ENCODE results near the gene PLPP1. TPM values are rescaled to one million over a fixed set of nuclear protein-coding genes. Genes with fewer than 3 reads are reported as not detected.

The PLPP1 gene
- polyA plus RNA-seq, 1 donor = 54.7 TPM

- peak in 1 of 2 donors; percentile 39 for DNase-seq
- Histone ChIP-seq H3K27ac (ENCODE audit: low read length) (peak overlapping the region; percentile 98), H3K27me3 (ENCODE audit: control insufficient read depth, insufficient read depth, low read length) (no peaks in the 10 kb centered on the region), H3K4me1 (ENCODE audit: control insufficient read depth, insufficient read depth, low read length) (no peaks in the 10 kb centered on the region), H3K4me3 (ENCODE audit: low read length) (peak overlapping the region; percentile 90), H3K36me3 (ENCODE audit: control insufficient read depth, insufficient read depth, low read length) (no peaks in the 10 kb centered on the region), H3K9me3 (ENCODE audit: control insufficient read depth, low read depth, low read length) (peaks cover 3% of the 10 kb centered on the region)
- WGBS (ENCODE audit: insufficient coverage, low lambda C conversion rate) = no CpG with 5 or more reads among the region's 25 CpGs
Measured at GRCh38 chr5:55533521-55534435, 986 bp downstream of the PLPP1 start.

GRCh38 chr5:55530669-55531068 is 4.1 kb downstream of the PLPP1 start:
- peaks cover 3% of the 10 kb centered on the region for H3K9me3 ChIP-seq (ENCODE audit: control insufficient read depth, low read depth, low read length)
- no peaks in the 10 kb centered on the region for H3K27me3 ChIP-seq (ENCODE audit: control insufficient read depth, insufficient read depth, low read length)
- DNase-seq = no peak
- H3K36me3 ChIP-seq (ENCODE audit: control insufficient read depth, insufficient read depth, low read length) = peaks cover 3% of the 10 kb centered on the region
- H3K4me1 ChIP-seq (ENCODE audit: control insufficient read depth, insufficient read depth, low read length) = no peaks in the 10 kb centered on the region
- WGBS (ENCODE audit: insufficient coverage, low lambda C conversion rate) = 93% methylated on average over 3 of the region's 27 CpGs
- no peak overlapping the region for H3K4me3 ChIP-seq (ENCODE audit: low read length)
- H3K27ac ChIP-seq (ENCODE audit: low read length) = no peak overlapping the region

GRCh38 chr5:55524816-55525215 is 9.9 kb downstream of the PLPP1 start:
- no peak for DNase-seq
- no CpG with 5 or more reads among the region's 1 CpG for WGBS (ENCODE audit: insufficient coverage, low lambda C conversion rate)
- H3K27me3 ChIP-seq (ENCODE audit: control insufficient read depth, insufficient read depth, low read length) = no peaks in the 10 kb centered on the region
- no peaks in the 10 kb centered on the region for H3K9me3 ChIP-seq (ENCODE audit: control insufficient read depth, low read depth, low read length)
- H3K27ac ChIP-seq (ENCODE audit: low read length) = no peak overlapping the region
- peaks cover 23% of the 10 kb centered on the region for H3K4me1 ChIP-seq (ENCODE audit: control insufficient read depth, insufficient read depth, low read length)
- H3K36me3 ChIP-seq (ENCODE audit: control insufficient read depth, insufficient read depth, low read length) = peaks cover 3% of the 10 kb centered on the region
- H3K4me3 ChIP-seq (ENCODE audit: low read length) = no peak overlapping the region

GRCh38 chr5:55523293-55523692 is 11.5 kb downstream of the PLPP1 start:
- DNase-seq = no peak
- Histone ChIP-seq H3K9me3 (ENCODE audit: control insufficient read depth, low read depth, low read length) (no peaks in the 10 kb centered on the region), H3K4me3 (ENCODE audit: low read length) (no peak overlapping the region), H3K4me1 (ENCODE audit: control insufficient read depth, insufficient read depth, low read length) (peaks cover 35% of the 10 kb centered on the region), H3K36me3 (ENCODE audit: control insufficient read depth, insufficient read depth, low read length) (peaks cover 3% of the 10 kb centered on the region), H3K27me3 (ENCODE audit: control insufficient read depth, insufficient read depth, low read length) (no peaks in the 10 kb centered on the region), H3K27ac (ENCODE audit: low read length) (peak overlapping the region; percentile 86)
- whole genome bisulfite sequencing (ENCODE audit: insufficient coverage, low lambda C conversion rate) = no CpG with 5 or more reads among the region's 2 CpGs

- Histone ChIP-seq H3K27ac (ENCODE audit: low read length) (peak overlapping the region; percentile 86), H3K27me3 (ENCODE audit: control insufficient read depth, insufficient read depth, low read length) (no peaks in the 10 kb centered on the region), H3K9me3 (ENCODE audit: control insufficient read depth, low read depth, low read length) (no peaks in the 10 kb centered on the region), H3K36me3 (ENCODE audit: control insufficient read depth, insufficient read depth, low read length) (no peaks in the 10 kb centered on the region), H3K4me3 (ENCODE audit: low read length) (no peak overlapping the region), H3K4me1 (ENCODE audit: control insufficient read depth, insufficient read depth, low read length) (peaks cover 48% of the 10 kb centered on the region)
- peak; percentile 74 to 90 for DNase-seq
- WGBS (ENCODE audit: insufficient coverage, low lambda C conversion rate) = no CpG with 5 or more reads among the region's 5 CpGs
Measured at GRCh38 chr5:55521881-55522280, 12.9 kb downstream of the PLPP1 start.

- peak; percentile 79 to 92 for DNase-seq
- peaks cover 50% of the 10 kb centered on the region for H3K4me1 ChIP-seq (ENCODE audit: control insufficient read depth, insufficient read depth, low read length)
- no peaks in the 10 kb centered on the region for H3K9me3 ChIP-seq (ENCODE audit: control insufficient read depth, low read depth, low read length)
- H3K4me3 ChIP-seq (ENCODE audit: low read length) = no peak overlapping the region
- 20% methylated on average over 1 of the region's 2 CpGs for WGBS (ENCODE audit: insufficient coverage, low lambda C conversion rate)
- H3K27me3 ChIP-seq (ENCODE audit: control insufficient read depth, insufficient read depth, low read length) = no peaks in the 10 kb centered on the region
- no peaks in the 10 kb centered on the region for H3K36me3 ChIP-seq (ENCODE audit: control insufficient read depth, insufficient read depth, low read length)
- peak overlapping the region; percentile 86 for H3K27ac ChIP-seq (ENCODE audit: low read length)
Measured at GRCh38 chr5:55520117-55520839, 14.5 kb downstream of the PLPP1 start.

- H3K27ac ChIP-seq (ENCODE audit: low read length) = peak overlapping the region; percentile 86
- peak; percentile 36 to 84 for DNase-seq
- H3K4me1 ChIP-seq (ENCODE audit: control insufficient read depth, insufficient read depth, low read length) = peaks cover 50% of the 10 kb centered on the region
Measured at GRCh38 chr5:55518831-55519390, 15.9 kb downstream of the PLPP1 start.

GRCh38 chr5:55517804-55518203 is 17.0 kb downstream of the PLPP1 start:
- no CpG with 5 or more reads among the region's 7 CpGs for WGBS (ENCODE audit: insufficient coverage, low lambda C conversion rate)
- no peak overlapping the region for H3K4me3 ChIP-seq (ENCODE audit: low read length)
- DNase-seq = peak; percentile 63 to 81
- H3K27me3 ChIP-seq (ENCODE audit: control insufficient read depth, insufficient read depth, low read length) = no peaks in the 10 kb centered on the region
- peaks cover 50% of the 10 kb centered on the region for H3K4me1 ChIP-seq (ENCODE audit: control insufficient read depth, insufficient read depth, low read length)
- H3K27ac ChIP-seq (ENCODE audit: low read length) = peak overlapping the region; percentile 86
- no peaks in the 10 kb centered on the region for H3K36me3 ChIP-seq (ENCODE audit: control insufficient read depth, insufficient read depth, low read length)
- H3K9me3 ChIP-seq (ENCODE audit: control insufficient read depth, low read depth, low read length) = no peaks in the 10 kb centered on the region

More at GRCh38 chr5:55518831-55519390, 15.9 kb downstream of the PLPP1 start:
- H3K4me3 ChIP-seq (ENCODE audit: low read length) = no peak overlapping the region
- H3K36me3 ChIP-seq (ENCODE audit: control insufficient read depth, insufficient read depth, low read length) = no peaks in the 10 kb centered on the region
- H3K27me3 ChIP-seq (ENCODE audit: control insufficient read depth, insufficient read depth, low read length) = no peaks in the 10 kb centered on the region
- no peaks in the 10 kb centered on the region for H3K9me3 ChIP-seq (ENCODE audit: control insufficient read depth, low read depth, low read length)

GRCh38 chr5:55511010-55511409 is 23.8 kb downstream of the PLPP1 start:
- Histone ChIP-seq H3K27ac (ENCODE audit: low read length) (peak overlapping the region; percentile 74), H3K4me1 (ENCODE audit: control insufficient read depth, insufficient read depth, low read length) (peaks cover 28% of the 10 kb centered on the region), H3K9me3 (ENCODE audit: control insufficient read depth, low read depth, low read length) (no peaks in the 10 kb centered on the region), H3K36me3 (ENCODE audit: control insufficient read depth, insufficient read depth, low read length) (no peaks in the 10 kb centered on the region), H3K4me3 (ENCODE audit: low read length) (no peak overlapping the region), H3K27me3 (ENCODE audit: control insufficient read depth, insufficient read depth, low read length) (no peaks in the 10 kb centered on the region)
- DNase-seq = no peak
- WGBS (ENCODE audit: insufficient coverage, low lambda C conversion rate) = no CpG with 5 or more reads among the region's 1 CpG

- H3K9me3 ChIP-seq (ENCODE audit: control insufficient read depth, low read depth, low read length) = no peaks in the 10 kb centered on the region
- H3K4me3 ChIP-seq (ENCODE audit: low read length) = no peak overlapping the region
- peaks cover 28% of the 10 kb centered on the region for H3K4me1 ChIP-seq (ENCODE audit: control insufficient read depth, insufficient read depth, low read length)
- DNase-seq = no peak
- no peaks in the 10 kb centered on the region for H3K36me3 ChIP-seq (ENCODE audit: control insufficient read depth, insufficient read depth, low read length)
- H3K27ac ChIP-seq (ENCODE audit: low read length) = peak overlapping the region; percentile 74
- no peaks in the 10 kb centered on the region for H3K27me3 ChIP-seq (ENCODE audit: control insufficient read depth, insufficient read depth, low read length)
Measured at GRCh38 chr5:55510523-55510880, 24.3 kb downstream of the PLPP1 start.
